ENCODE results near the gene AADAC.
A peak's percentile ranks its signal among the peaks of the same experiment; 100 is the strongest.
"Not testable (repeated sequence)": the region's sequence is repeated elsewhere in the genome, so short reads cannot be mapped to it uniquely, and the experiment has no call there.

AADAC gene

DNA sequence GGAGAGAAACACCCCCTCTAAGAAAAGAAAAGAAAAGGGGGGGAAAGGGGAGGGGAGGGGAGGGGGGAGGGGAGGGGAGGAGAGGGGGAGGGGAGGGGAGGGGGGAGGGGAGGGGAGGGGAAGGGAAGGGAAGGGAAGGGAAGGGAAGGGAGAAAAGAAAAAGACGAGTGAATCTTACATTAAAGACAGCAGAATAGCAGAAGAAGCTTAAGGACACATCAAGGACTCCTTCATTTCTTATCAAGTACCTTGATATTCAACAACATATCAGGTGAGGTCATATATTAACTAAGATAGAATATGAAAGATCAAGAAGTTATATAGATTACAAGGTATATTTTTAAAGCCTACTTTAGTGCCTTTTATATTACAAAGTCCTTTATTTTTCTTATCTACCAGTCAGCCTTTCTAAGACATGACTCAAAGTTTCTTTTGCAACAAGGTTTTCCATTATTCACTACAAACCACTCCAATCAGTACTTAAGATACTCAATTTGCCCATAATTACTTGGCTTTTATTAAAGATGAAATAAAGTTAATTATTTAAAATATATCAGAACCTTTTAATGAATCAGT is 17.7 kb upstream of the AADAC start:
- no peak for DNase-seq (ENCODE audit: low read depth)

DNA sequence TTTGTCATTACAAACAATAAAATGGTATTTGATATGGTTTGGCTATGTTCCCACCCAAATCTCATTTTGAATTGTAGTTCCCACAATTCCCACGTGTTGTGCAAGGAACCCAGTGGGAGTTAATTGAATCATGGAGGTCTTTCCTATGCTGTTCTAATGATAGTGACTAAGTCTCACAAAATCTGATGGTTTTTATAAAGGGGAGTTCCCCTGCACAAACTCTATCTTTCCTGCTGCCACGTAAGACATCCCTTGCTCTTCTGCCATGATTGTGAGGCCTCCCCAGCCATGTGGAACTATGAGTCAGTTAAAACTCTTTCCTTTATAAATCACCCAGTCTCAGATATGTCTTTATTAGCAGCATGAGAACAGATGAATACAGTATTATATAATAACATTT is 15.4 kb upstream of the AADAC start:
- DNase-seq (ENCODE audit: low read depth) = no peak

- DNase-seq (ENCODE audit: low read depth) = no peak
Observed at GRCh38 chr3:151800431-151800830, 13.5 kb upstream of the AADAC start.

GRCh38 chr3:151804267-151804666 is 9.6 kb upstream of the AADAC start:
- no peak for DNase-seq (ENCODE audit: low read depth)

GRCh38 chr3:151806838-151807237 is 7.1 kb upstream of the AADAC start:
- DNase-seq (ENCODE audit: low read depth) = no peak

- not testable (repeated sequence) for DNase-seq (ENCODE audit: low read depth)
Observed at GRCh38 chr3:151808926-151809325, 5.0 kb upstream of the AADAC start.

DNA sequence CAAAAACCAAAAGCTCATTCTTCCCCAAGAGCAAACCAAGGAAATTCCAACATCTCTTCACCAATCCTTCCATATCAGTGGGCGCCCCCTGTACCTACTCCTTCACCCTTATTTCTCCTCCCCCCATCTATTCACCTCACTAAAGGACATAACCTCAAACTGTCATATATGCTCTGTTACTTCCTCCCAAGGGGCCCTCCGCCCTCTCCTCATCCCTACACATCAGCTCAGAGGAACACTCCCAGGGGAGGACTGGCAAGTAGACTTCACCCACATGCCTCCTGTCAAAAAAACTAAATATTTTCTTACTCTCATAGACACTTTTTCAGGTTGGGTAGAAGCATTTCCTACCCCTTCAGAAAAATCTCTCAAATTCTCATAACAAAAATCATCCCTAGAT is 2.4 kb upstream of the AADAC start:
- no peak for DNase-seq (ENCODE audit: low read depth)

DNA sequence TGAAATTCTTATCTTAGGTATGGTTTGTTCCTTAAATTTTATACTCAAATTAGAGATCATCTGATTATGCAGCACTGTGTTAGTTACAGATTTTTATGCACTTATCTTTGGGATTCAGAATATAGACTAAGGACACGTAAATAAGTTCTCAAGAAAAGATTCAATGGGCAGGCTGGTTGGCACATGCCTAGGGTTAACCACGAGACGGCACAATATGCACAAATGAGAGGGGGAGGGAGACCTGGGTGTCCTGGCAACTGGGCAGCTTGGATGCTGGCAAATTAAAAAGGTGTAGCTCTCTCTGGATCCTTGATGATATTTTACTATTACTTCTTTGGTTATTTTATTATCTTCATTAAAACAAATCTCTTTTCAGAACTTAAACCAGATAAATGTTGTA is 672 bp downstream of the AADAC start:
- no peak for DNase-seq (ENCODE audit: low read depth)

DNA sequence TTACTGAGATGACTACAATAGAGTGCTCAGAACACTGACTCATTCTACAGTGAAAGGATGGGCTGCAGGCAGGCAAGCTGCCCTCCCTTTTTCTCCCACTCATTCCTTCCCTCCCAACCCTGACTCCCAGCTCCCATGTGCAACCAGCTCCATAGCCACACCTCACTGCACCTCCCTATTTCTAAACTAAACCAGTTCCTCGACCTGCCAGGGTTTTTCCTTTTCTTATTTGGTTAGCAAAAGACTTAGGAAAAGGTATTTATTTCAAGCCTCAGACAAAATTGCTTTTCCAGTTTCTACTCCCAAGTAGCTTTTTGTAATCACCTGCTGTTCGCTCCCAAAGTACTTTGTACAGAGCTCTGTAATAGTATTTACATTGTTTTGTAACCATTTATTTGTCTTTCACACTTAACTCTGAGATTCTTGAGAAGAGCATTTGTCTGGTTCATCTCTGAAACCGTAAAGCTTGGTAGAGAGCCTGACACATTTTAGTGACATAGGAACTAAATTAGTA is 2.2 kb downstream of the AADAC start:
- DNase-seq (ENCODE audit: low read depth) = no peak

DNA sequence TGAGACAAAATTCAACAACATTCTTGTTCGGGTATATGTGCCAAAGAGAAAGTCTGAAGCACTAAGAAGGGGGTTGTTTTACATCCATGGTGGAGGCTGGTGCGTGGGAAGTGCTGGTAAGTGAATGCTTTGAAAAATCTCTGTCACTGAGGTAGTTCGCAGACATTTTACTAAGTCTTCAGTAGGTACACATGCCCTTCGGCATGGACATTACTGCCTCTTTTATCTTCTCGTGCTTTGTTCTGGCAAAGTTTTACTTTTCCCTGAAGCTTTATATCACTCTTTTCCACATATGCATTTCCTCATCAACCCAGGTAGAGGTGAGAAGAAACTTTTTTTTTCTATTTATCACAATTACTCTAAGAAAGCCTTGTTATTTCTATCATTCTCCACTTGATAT is 3.6 kb downstream of the AADAC start:
- DNase-seq (ENCODE audit: low read depth) = no peak

DNA sequence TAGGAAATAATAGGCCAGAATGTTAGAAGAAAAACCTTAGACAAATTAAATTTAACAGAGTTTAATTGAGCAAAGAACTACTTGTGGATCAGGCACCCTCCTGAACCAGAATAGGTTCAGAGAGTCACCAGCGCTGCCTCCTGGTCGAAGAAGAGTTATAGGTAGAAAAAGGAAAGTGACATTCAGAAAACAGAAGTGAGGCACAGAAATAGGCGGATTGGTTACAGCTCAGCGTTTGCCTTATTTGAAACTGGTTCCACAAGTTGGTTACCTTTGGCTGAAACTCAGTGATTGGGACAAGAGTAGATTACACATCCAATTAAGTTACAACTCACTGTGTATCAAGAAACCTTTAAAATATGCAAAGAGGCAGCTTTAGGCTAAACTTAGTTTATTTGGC is 4.4 kb downstream of the AADAC start:
- DNase-seq (ENCODE audit: low read depth) = no peak

DNA sequence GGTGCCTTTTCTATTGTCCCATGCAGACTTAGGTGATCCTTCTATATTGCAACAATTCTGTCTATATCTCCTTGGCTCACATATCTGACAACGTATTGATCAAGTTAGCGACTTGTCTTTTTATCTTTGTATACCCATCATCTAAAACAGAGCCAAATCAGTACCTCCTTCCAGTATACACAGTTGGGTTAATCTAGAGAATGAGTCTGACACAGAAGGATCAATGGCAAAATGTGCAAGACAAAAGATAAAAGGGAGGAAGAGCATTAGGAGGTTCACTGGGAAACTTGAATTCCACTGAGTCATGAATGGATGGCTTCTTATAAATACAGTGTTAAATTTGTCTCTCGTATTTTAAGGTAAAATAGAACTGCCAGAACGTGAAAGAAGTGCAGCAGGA is 6.0 kb downstream of the AADAC start:
- no peak for DNase-seq (ENCODE audit: low read depth)

- no peak for DNase-seq (ENCODE audit: low read depth)
Observed at GRCh38 chr3:151827816-151828215, 13.9 kb downstream of the AADAC start.

- no peak for DNase-seq (ENCODE audit: low read depth)
Observed at GRCh38 chr3:151835751-151836525, 22.0 kb downstream of the AADAC start.

GRCh38 chr3:151837057-151837456 is 23.1 kb downstream of the AADAC start:
- DNase-seq (ENCODE audit: low read depth) = no peak

DNA sequence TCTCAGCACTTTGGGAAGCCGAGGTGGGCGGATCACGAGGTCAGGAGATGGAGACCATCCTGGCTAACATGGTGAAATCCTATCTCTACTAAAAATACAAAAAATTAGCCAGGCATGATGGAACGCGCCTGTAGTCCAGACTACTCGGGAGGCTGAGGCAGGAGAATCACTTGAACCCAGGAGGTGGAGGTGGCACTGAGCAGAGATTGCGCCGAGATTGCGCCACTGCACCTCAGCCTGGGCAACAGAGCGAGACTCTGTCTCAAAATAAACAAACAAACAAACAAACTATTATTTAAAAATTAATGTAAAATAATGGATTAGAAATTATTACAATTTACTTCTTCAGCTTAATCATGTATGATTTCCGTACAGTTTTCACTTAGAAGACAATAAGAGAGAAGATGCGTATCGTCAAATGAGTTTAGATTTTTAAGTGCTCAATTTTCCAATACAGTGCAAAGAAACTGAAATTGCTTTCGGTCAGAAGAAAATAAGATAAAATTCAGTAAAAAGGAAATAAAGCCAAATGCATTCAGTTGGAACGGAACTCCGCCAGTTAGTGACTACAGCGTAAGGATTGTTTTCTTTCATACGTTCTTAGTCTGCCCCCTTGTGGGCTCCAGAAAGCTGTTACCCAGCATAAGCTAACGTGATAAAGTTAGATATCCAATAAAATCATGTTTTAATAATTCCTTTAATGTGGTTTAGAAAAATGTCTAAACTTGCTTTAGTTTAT is 24.8 kb downstream of the AADAC start:
- peak; percentile 2 for DNase-seq (ENCODE audit: low read depth)

DNA sequence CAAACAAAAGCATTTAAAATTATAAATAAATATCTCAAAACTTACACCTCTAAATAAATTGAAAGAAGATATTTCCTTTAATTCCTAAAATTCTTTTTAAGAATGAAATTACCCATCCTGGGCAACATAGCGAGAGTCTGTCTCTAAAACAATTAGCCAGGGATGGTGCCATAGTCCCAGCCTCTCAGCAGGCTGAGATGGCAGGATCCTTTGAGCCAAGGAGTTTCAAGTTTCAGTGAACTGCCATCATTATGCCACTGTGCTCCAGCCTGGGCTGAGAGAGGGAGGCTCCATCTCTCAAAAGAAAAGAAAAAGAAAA is 25.4 kb downstream of the AADAC start:
- DNase-seq (ENCODE audit: low read depth) = no peak

DNA sequence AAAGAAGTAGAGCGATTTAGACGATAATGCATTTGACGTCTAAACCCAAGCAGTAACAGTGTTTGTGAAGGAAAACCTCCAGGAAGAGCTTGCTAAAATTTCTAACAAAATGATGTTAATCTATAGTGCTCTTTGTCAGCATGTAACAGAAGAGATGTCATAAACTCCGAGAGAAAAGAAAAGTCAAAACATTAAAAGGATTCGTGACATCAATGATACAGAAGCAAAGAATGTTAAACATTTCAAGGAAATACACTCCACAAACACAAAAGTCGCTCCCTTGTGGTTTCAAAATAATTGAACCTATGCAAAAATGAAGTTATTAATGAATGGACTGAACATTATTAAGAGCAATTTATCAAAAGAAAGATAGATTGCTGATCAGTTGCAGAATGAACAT is 27.9 kb downstream of the AADAC start:
- DNase-seq (ENCODE audit: low read depth) = no peak

DNA sequence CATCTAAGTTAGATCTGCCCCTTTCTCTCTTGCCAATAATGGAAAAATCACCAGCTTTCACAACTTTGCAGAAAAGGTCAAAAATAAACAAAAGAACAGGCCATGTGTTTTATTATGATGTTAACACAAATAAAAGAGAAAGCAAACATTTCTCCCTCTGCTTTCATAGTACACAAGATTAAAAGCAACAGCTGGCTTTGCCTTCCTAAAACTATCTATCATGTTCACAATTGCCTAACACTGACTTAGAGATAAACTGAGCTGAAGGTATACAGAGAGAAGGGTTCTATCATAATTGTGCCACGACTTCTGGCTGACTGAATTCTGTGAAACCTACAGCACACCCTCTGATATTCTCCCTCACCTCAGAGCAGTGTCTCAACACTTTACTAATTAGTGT is 29.4 kb downstream of the AADAC start:
- DNase-seq (ENCODE audit: low read depth) = no peak

- DNase-seq (ENCODE audit: low read depth) = no peak
Observed at GRCh38 chr3:151845306-151845905, 31.5 kb downstream of the AADAC start.

- DNase-seq (ENCODE audit: low read depth) = not testable (repeated sequence)
Observed at GRCh38 chr3:151850065-151850464, 36.1 kb downstream of the AADAC start.

DNA sequence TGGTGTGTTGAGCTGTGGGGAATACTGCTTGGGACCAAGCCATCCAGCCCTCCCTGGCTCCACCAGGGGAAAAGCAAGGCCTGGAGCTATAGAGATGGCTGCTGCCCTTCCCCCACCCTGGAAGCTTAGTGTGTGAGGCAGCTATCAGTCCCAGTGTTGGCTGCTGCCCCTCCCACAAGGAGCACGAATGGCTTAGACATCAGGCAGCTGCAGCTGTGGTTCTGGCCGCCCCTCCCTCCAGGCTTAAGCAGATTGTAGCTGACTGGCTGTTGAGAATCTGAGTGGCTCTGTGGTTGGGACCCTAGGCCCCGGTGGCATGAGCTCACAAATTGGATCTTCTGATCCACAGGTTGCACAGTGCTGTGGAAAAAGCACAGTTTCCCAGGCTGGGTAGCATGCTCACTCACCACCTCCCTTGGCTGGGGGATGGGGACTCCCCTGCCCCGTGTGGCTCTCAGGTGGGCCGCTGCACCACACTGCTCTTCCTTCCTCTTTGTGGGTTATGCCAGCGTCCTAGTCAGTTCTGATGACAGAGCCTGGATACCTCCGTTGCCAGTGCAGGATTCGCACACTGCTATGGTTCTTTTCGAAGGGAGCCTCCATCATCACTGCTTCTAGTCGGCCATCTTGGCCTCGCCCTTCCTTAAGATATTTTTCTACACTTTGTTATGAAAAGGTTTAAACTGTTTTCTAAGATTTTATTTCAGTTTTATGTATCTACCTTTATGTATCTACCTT is 38.3 kb downstream of the AADAC start:
- no peak for DNase-seq (ENCODE audit: low read depth)

Measured in stimulated activated CD8-positive, alpha-beta memory T cell treated with anti-CD3 and anti-CD28 coated beads, Interleukin-4, amount 100 ng/mL, for 24 hours (primary cell).